Smooth muscle cell (in vitro differentiated cells): ENCODE data around the gene COTL1. TPM values are rescaled to one million over a fixed set of nuclear protein-coding genes. Genes with fewer than 3 reads are reported as not detected.

Experiments used
- DNase-seq: peaks from one replicate; lab custom pipeline; 2025; ENCODE audit not compliant: unreplicated experiment; lab: John Stamatoyannopoulos, UW
- H2AFZ ChIP-seq: fragments of 200-600 bp; sonication (generic); 2 replicates; pipeline ENCODE4 v1.6.0; 2016; ENCODE audit warnings: antibody characterized with exemption, low read depth, mild to moderate bottlenecking
- H3F3A ChIP-seq: fragments of 200-600 bp; sonication (generic); 2 replicates; pipeline ENCODE4 v1.6.0; 2017; ENCODE audit warnings: antibody characterized with exemption, low read depth
- H3K27ac ChIP-seq: fragments of 200-600 bp; sonication (generic); 2 replicates; pipeline ENCODE4 v1.5.1; 2016; ENCODE audit warnings: low read depth, mild to moderate bottlenecking
- H3K27me3 ChIP-seq: fragments of 200-600 bp; sonication (generic); 2 replicates; pipeline ENCODE4 v1.6.1; 2016; ENCODE audit warnings: low read depth, mild to moderate bottlenecking
- H3K36me3 ChIP-seq: fragments of 200-600 bp; sonication (generic); 2 replicates; pipeline ENCODE4 v1.5.1; 2016; ENCODE audit warnings: low read depth
- H3K4me1 ChIP-seq: fragments of 200-600 bp; sonication (generic); 2 replicates; pipeline ENCODE4 v1.5.1; 2016; ENCODE audit warnings: low read depth
- H3K4me2 ChIP-seq: fragments of 200-600 bp; sonication (generic); 2 replicates; pipeline ENCODE4 v1.6.0; 2016; ENCODE audit warnings: mild to moderate bottlenecking
- H3K4me3 ChIP-seq: fragments of 200-600 bp; sonication (generic); 2 replicates; pipeline ENCODE4 v1.5.1; 2016; ENCODE audit warnings: mild to moderate bottlenecking
- H3K79me2 ChIP-seq: fragments of 200-600 bp; sonication (generic); 2 replicates; pipeline ENCODE4 v1.6.0; 2016; ENCODE audit warnings: low read depth, mild to moderate bottlenecking
- H3K9ac ChIP-seq: fragments of 200-600 bp; sonication (generic); 2 replicates; pipeline ENCODE4 v1.6.0; 2016; ENCODE audit warnings: low read depth
- H3K9me3 ChIP-seq: fragments of 200-600 bp; sonication (generic); replicated peaks from 2 replicates; pipeline ENCODE4 v1.5.1; 2016; ENCODE audit warnings: low read depth
- H4K20me1 ChIP-seq: fragments of 200-600 bp; sonication (generic); 2 replicates; pipeline ENCODE4 v1.6.0; 2016; ENCODE audit warnings: low read depth
- CTCF ChIP-seq: fragments of 200-600 bp; sonication (generic); IDR thresholded peaks from 2 replicates; pipeline ENCODE4 v1.5.1; 2017; ENCODE audit warnings: borderline replicate concordance, mild to moderate bottlenecking, antibody characterized with exemption; ENCODE audit not compliant: insufficient read depth, poor library complexity, severe bottlenecking
- WGBS: methylation state at CpG from one replicate; pipeline ENCODE4 v1.1.7; 2016; ENCODE audit warnings: low lambda C conversion rate; 5-methylcytosine and 5-hydroxymethylcytosine counted together
- polyA plus RNA-seq: library from polyadenylated mRNA; unstranded; fragments of >200 nt; fragmentation: Nextera tagmentation; extraction: Ambion mirVana; gene quantifications from 2 replicates; pipeline ENCODE4 v1.2.1, GENCODE V29; 2016
- total RNA-seq: library from RNA; depleted of rRNA; stranded (reverse); fragments of >200 nt; gene quantifications from 2 replicates; pipeline ENCODE4 v1.2.3, GENCODE V29; 2014

The COTL1 gene
- total and polyA plus RNA-seq, 2 experiments from 2014 or later: 81.2 to 233 TPM

DNA sequence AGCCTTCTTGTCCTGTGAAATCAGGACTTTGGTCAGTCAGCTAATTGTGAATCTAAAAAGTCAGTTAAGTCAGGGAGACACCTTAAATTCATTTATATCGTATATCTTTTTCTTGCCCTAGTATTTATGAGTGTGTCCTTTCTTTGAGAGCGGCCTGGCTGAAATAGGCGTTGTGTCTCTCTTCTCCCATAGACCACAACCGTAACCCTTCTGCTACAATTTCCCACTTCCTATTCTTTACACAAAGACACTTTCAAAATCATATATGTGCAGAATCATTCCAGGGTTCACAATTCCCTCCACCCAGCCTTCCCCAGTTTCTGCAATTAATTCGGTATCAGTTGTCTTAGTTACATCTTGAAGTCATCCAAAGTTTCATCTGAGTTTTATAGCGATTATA is 14.0 kb upstream of the COTL1 start:
- Histone ChIP-seq H3K27ac (no peak overlapping the region), H3F3A (no peaks in the 10 kb centered on the region), H3K27me3 (no peaks in the 10 kb centered on the region), H3K4me3 (no peak overlapping the region), H3K79me2 (no peaks in the 10 kb centered on the region), H4K20me1 (no peaks in the 10 kb centered on the region), H3K36me3 (no peaks in the 10 kb centered on the region), H3K4me2 (no peak overlapping the region), H3K9me3 (no peaks in the 10 kb centered on the region), H2AFZ (no peak overlapping the region), H3K4me1 (no peaks in the 10 kb centered on the region), H3K9ac (no peak overlapping the region)
- no peak for DNase-seq
- no peak for TF ChIP-seq CTCF
- WGBS: 96% methylated on average over 6 of the region's 6 CpGs

- no peak for TF ChIP-seq CTCF
- Histone ChIP-seq H3K27ac (no peak overlapping the region), H3K27me3 (no peaks in the 10 kb centered on the region), H3K79me2 (no peaks in the 10 kb centered on the region), H2AFZ (no peak overlapping the region), H3K9me3 (no peaks in the 10 kb centered on the region), H3K36me3 (no peaks in the 10 kb centered on the region), H3K4me2 (no peak overlapping the region), H3F3A (no peaks in the 10 kb centered on the region), H3K4me3 (no peak overlapping the region), H3K4me1 (no peaks in the 10 kb centered on the region), H4K20me1 (no peaks in the 10 kb centered on the region), H3K9ac (no peak overlapping the region)
- DNase-seq: no peak
- 89% methylated on average over 4 of the region's 4 CpGs for WGBS
Measured at GRCh38 chr16:84631153-84631466, 13.2 kb upstream of the COTL1 start.

DNA sequence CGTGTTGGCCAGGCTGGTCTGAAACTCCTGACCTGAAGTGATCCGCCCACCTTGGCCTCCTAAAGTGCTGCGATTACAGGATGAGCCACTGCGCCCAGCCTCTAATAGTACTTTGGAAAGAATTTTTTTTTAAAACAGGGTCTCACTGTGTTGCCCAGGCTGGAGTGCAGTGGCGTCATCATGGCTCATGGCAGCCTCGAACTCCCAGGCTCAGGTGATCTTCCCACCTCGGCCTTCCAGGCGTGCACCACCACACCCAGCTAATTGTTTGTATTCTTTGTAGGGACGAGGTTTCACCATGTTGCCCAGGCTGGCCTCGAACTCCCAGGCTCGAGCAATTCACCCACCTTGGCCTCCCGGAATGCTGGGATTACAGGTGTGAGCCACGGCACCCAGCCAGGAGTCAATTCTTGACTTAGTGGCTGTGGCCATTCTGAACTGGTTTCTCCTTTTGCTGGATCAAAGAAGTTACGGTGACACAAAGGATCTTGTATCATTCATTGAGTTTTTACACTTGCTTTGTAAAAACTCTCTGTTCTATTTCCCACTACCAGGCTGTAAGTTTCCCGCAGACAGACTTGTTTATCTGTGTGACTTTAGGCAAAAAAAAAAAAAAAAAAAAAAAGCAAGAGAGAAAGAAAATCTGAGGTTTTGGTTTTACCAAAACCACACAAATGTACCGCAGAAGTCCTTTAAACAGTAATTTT is 12.7 kb upstream of the COTL1 start:
- H3K27ac ChIP-seq: no peak overlapping the region
- H3K36me3 ChIP-seq: no peaks in the 10 kb centered on the region
- no peaks in the 10 kb centered on the region for H3F3A ChIP-seq
- H3K79me2 ChIP-seq: no peaks in the 10 kb centered on the region
- H3K4me2 ChIP-seq: no peak overlapping the region
- no peaks in the 10 kb centered on the region for H3K9me3 ChIP-seq
- WGBS: 97% methylated on average over 16 of the region's 16 CpGs
- no peak overlapping the region for H3K4me3 ChIP-seq
- no peak for DNase-seq
- H3K4me1 ChIP-seq: no peaks in the 10 kb centered on the region
- no peak for TF ChIP-seq CTCF
- H3K27me3 ChIP-seq: no peaks in the 10 kb centered on the region
- no peaks in the 10 kb centered on the region for H4K20me1 ChIP-seq
- no peak overlapping the region for H3K9ac ChIP-seq
- H2AFZ ChIP-seq: no peak overlapping the region

DNA sequence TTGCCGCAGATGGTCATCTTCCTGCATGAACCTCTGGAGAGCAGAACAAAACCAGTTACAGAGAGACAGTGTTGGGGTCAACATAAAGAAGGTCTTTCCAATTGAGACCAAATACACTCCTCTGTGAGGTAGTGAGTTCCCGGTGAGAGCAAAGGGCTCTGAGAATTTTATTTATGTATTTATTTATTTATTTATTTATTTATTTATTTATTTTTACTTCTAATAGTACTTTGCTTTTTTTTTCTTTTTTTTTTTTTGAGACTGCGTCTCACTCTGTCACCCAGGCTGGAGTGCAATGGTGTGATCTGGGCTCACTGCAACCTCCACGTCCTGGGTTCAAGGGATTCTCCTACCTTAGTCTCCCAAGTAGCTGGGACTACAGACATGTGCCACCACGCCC is 12.1 kb upstream of the COTL1 start:
- Histone ChIP-seq H3K36me3 (no peaks in the 10 kb centered on the region), H3K4me1 (no peaks in the 10 kb centered on the region), H3K4me2 (no peak overlapping the region), H3K27ac (no peak overlapping the region), H3K27me3 (no peaks in the 10 kb centered on the region), H3F3A (no peaks in the 10 kb centered on the region), H3K4me3 (no peak overlapping the region), H3K9me3 (no peaks in the 10 kb centered on the region), H3K9ac (no peak overlapping the region), H4K20me1 (no peaks in the 10 kb centered on the region), H2AFZ (no peak overlapping the region), H3K79me2 (no peaks in the 10 kb centered on the region)
- WGBS: 92% methylated on average over 4 of the region's 5 CpGs
- DNase-seq: no peak
- TF ChIP-seq CTCF: no peak
